ENCODE results near the gene LRMDA.

- TF ChIP-seq RAD21 (IDR thresholded peaks at IDR 0.05; ENCODE audit: low read depth) (no peak), REST (IDR thresholded peaks at IDR 0.05; ENCODE audit: low read depth) (no peak), POLR2AphosphoS5 (IDR thresholded peaks at IDR 0.05; ENCODE audit: low read depth, low read length) (no peak), POLR2A (IDR thresholded peaks at IDR 0.05; ENCODE audit: borderline replicate concordance, extremely low read depth, insufficient read depth, insufficient read length) (no peak), SP1 (IDR thresholded peaks at IDR 0.05; ENCODE audit: low read depth) (no peak)
- TF ChIP-seq, protein P1, sequence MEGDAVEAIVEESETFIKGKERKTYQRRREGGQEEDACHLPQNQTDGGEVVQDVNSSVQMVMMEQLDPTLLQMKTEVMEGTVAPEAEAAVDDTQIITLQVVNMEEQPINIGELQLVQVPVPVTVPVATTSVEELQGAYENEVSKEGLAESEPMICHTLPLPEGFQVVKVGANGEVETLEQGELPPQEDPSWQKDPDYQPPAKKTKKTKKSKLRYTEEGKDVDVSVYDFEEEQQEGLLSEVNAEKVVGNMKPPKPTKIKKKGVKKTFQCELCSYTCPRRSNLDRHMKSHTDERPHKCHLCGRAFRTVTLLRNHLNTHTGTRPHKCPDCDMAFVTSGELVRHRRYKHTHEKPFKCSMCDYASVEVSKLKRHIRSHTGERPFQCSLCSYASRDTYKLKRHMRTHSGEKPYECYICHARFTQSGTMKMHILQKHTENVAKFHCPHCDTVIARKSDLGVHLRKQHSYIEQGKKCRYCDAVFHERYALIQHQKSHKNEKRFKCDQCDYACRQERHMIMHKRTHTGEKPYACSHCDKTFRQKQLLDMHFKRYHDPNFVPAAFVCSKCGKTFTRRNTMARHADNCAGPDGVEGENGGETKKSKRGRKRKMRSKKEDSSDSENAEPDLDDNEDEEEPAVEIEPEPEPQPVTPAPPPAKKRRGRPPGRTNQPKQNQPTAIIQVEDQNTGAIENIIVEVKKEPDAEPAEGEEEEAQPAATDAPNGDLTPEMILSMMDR (IDR thresholded peaks at IDR 0.05 in 2 of 3, conservative IDR thresholded peaks at IDR 0.05 in 1 of 3; ENCODE audit: borderline replicate concordance in 1 of 3, insufficient read depth in 1 of 3, low read depth in 2 of 3, low read length in 2 of 3), result no peak
These were observed 834.2 kb downstream of the LRMDA start for GRCh38 chr10:76265441-76266113.

Data from HCT116 (cell line).